ENCODE results near the gene GNAL.

DNA sequence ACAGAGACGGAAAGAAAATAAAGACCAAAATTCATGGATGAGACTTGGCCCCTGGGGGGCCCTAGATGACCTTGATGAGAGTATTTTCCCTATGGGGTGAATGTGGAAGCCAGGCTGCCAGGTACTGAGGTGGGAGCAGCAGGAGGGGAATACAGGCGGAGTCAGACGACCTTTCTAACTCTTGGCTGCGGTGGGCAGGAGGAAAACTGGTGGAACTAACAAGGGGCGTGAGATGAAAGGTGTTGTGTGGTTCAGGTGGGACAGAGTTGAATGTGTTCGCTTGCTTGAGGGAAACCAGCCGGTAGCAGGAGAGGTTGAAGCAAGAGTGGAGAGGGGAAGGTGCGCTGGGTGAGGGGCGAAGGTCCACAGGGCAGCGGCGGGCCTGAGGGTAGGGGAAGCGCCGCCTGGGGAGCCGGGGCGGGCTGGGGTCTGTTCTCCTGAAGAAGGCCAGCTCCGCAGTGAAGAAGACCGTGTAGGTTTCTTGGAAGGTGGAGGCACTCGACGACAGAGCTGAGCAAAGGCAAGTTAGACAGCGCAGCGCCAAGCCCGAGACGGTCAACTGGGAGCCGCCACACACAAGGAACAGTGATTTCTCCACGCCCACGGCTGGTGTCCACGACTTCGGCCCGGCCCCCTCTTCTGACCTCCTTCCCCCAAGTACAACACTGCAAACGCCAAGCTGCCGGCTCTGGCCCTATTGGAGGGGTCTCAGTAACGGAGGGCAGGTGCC is 61.7 kb downstream of the GNAL start:
- TF ChIP-seq EZH2 (IDR thresholded peaks at IDR 0.05; ENCODE audit: low read length, unreplicated experiment) (no peak), CTCF (conservative IDR thresholded peaks at IDR 0.05; ENCODE audit: low read depth, low read length) (no peak), EZH2phosphoT487 (IDR thresholded peaks at IDR 0.05; ENCODE audit: borderline replicate concordance, low read length) (no peak)
